ENCODE measurements around the gene CCDC178.

GRCh38 chr18:33195795-33196194 is 244.7 kb downstream of the CCDC178 start:
- TF ChIP-seq MXI1 (IDR thresholded peaks at IDR 0.05; ENCODE audit: borderline replicate concordance, low read depth, low read length): no peak
- TF ChIP-seq, protein P1, sequence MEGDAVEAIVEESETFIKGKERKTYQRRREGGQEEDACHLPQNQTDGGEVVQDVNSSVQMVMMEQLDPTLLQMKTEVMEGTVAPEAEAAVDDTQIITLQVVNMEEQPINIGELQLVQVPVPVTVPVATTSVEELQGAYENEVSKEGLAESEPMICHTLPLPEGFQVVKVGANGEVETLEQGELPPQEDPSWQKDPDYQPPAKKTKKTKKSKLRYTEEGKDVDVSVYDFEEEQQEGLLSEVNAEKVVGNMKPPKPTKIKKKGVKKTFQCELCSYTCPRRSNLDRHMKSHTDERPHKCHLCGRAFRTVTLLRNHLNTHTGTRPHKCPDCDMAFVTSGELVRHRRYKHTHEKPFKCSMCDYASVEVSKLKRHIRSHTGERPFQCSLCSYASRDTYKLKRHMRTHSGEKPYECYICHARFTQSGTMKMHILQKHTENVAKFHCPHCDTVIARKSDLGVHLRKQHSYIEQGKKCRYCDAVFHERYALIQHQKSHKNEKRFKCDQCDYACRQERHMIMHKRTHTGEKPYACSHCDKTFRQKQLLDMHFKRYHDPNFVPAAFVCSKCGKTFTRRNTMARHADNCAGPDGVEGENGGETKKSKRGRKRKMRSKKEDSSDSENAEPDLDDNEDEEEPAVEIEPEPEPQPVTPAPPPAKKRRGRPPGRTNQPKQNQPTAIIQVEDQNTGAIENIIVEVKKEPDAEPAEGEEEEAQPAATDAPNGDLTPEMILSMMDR (conservative IDR thresholded peaks at IDR 0.05; ENCODE audit: low read depth, low read length): no peak
- no peak for TF ChIP-seq CEBPB (IDR thresholded peaks at IDR 0.05; ENCODE audit: low read depth, low read length)
- no peak for TF ChIP-seq MAZ (IDR thresholded peaks at IDR 0.05; ENCODE audit: borderline replicate concordance, low read depth, low read length)
- no peak for TF ChIP-seq RAD21 (IDR thresholded peaks at IDR 0.05; ENCODE audit: low read length)
- TF ChIP-seq RFX5 (IDR thresholded peaks at IDR 0.05; ENCODE audit: low read depth, low read length): no peak
- TF ChIP-seq, protein P2, sequence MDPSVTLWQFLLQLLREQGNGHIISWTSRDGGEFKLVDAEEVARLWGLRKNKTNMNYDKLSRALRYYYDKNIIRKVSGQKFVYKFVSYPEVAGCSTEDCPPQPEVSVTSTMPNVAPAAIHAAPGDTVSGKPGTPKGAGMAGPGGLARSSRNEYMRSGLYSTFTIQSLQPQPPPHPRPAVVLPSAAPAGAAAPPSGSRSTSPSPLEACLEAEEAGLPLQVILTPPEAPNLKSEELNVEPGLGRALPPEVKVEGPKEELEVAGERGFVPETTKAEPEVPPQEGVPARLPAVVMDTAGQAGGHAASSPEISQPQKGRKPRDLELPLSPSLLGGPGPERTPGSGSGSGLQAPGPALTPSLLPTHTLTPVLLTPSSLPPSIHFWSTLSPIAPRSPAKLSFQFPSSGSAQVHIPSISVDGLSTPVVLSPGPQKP (IDR thresholded peaks at IDR 0.05; ENCODE audit: borderline replicate concordance, low read depth, low read length): no peak
- TF ChIP-seq POLR2A (IDR thresholded peaks at IDR 0.05; ENCODE audit: low read depth, low read length): no peak
- no peak for TF ChIP-seq BHLHE40 (IDR thresholded peaks at IDR 0.05; ENCODE audit: low read depth, low read length)
- no peak for TF ChIP-seq CHD1 (IDR thresholded peaks at IDR 0.05; ENCODE audit: low read depth, low read length)
- no peak for TF ChIP-seq USF2 (IDR thresholded peaks at IDR 0.05; ENCODE audit: low read depth, low read length)
- no peak for TF ChIP-seq RCOR1 (IDR thresholded peaks at IDR 0.05; ENCODE audit: insufficient replicate concordance, low read length)
- TF ChIP-seq NFE2L2 (IDR thresholded peaks at IDR 0.05; ENCODE audit: low read depth, low read length): no peak
